Stimulated activated CD8-positive, alpha-beta memory T cell treated with anti-CD3 and anti-CD28 coated beads, Interleukin-12 subunit alpha, Interleukin-12 subunit beta, amount 100 ng/mL, for 24 hours (primary cell): ENCODE measurements around the gene UNC50.

Experiments
- DNase-seq: peaks from one replicate; pipeline ENCODE4 v3.0.0-alpha.2; 2020; ENCODE audit errors: extremely low read depth

Gene UNC50

GRCh38 chr2:98664323-98664722 is 55.9 kb downstream of the UNC50 start:
- DNase-seq: no peak

GRCh38 chr2:98665677-98666076 is 57.3 kb downstream of the UNC50 start:
- no peak for DNase-seq
